Karpas-422 (cell line): Measurements from ENCODE around the gene GDPD5. TPM values are rescaled to one million over a fixed set of nuclear protein-coding genes. Genes with fewer than 3 reads are reported as not detected.
A peak's percentile ranks its signal among the peaks of the same experiment; 100 is the strongest.

ENCODE experiments used
- DNase-seq: peaks from one replicate; pipeline ENCODE4 v3.0.0-alpha.2; 2015
- H2AFZ ChIP-seq: fragments of 200-600 bp; sonication (generic); 2 replicates; pipeline ENCODE4 v1.6.1; 2014; ENCODE audit warnings: antibody characterized with exemption, low read length, mixed read lengths
- H3K27ac ChIP-seq: fragments of 200-600 bp; sonication (generic); 2 replicates; pipeline ENCODE4 v1.5.1; 2014; ENCODE audit warnings: mild to moderate bottlenecking, low read length, moderate library complexity
- H3K27me3 ChIP-seq: fragments of 200-600 bp; sonication (generic); 2 replicates; pipeline ENCODE4 v1.6.1; 2014; ENCODE audit warnings: low read length, mixed read lengths
- H3K36me3 ChIP-seq: fragments of 200-600 bp; sonication (generic); 2 replicates; pipeline ENCODE4 v1.6.1; 2014; ENCODE audit warnings: low read length, mixed read lengths; ENCODE audit not compliant: insufficient read depth
- H3K4me1 ChIP-seq: fragments of 200-600 bp; sonication (generic); 2 replicates; pipeline ENCODE4 v1.6.1; 2014; ENCODE audit warnings: mild to moderate bottlenecking, low read length, mixed read lengths
- H3K4me2 ChIP-seq: fragments of 200-600 bp; sonication (generic); 2 replicates; pipeline ENCODE4 v1.6.1; 2014; ENCODE audit warnings: low read length, low read depth, mild to moderate bottlenecking; ENCODE audit not compliant: poor library complexity, severe bottlenecking
- H3K4me3 ChIP-seq: fragments of 200-600 bp; sonication (generic); 2 replicates; pipeline ENCODE4 v1.5.1; 2014; ENCODE audit warnings: mild to moderate bottlenecking, antibody characterized with exemption, low read length, mixed read lengths
- H3K79me2 ChIP-seq: fragments of 200-600 bp; sonication (generic); 2 replicates; pipeline ENCODE4 v1.6.1; 2014; ENCODE audit warnings: mild to moderate bottlenecking, low read length, mixed read lengths
- H3K9ac ChIP-seq: fragments of 200-600 bp; sonication (generic); 2 replicates; pipeline ENCODE4 v1.6.0; 2014; ENCODE audit warnings: low read length
- H3K9me2 ChIP-seq: fragments of 200-600 bp; sonication (generic), shearing (Covaris generic); replicated peaks from 2 replicates; pipeline ENCODE4 v1.6.0; 2014; ENCODE audit warnings: mild to moderate bottlenecking, low read length, moderate library complexity; ENCODE audit not compliant: insufficient read depth
- H3K9me3 ChIP-seq: fragments of 300-700, 200-600 bp; sonication (generic); 2 replicates; pipeline ENCODE4 v1.6.1; 2014; ENCODE audit warnings: low read length, mixed read lengths
- H4K20me1 ChIP-seq: fragments of 200-600 bp; sonication (generic); 2 replicates; pipeline ENCODE4 v1.6.1; 2014; ENCODE audit warnings: mild to moderate bottlenecking, antibody characterized with exemption, low read length, low read depth; ENCODE audit not compliant: insufficient read depth
- small RNA-seq: library from RNA; depleted of rRNA; stranded (forward); fragments of <200 nt; gene quantifications from one replicate; pipeline ENCODE3, GENCODE V24; 2014
- total RNA-seq: library from RNA; depleted of rRNA; stranded (reverse); fragments of >200 nt; shearing (Covaris generic); gene quantifications from 2 replicates; pipeline ENCODE4 v1.2.3, GENCODE V29; 2014; ENCODE audit warnings: low replicate concordance; rRNA removed

The GDPD5 gene
- total RNA-seq, 1 experiment from 2014 or later: 137 TPM

- H3K4me3 ChIP-seq: no peak overlapping the region
- H2AFZ ChIP-seq: no peak overlapping the region
- H3K9me3 ChIP-seq: no peaks in the 10 kb centered on the region
- DNase-seq: no peak
- H3K4me1 ChIP-seq: peaks cover 2% of the 10 kb centered on the region; the same call in 1 of the 2 replicates
- no peaks in the 10 kb centered on the region for H4K20me1 ChIP-seq
- H3K27me3 ChIP-seq: no peaks in the 10 kb centered on the region
- no peaks in the 10 kb centered on the region for H3K9me2 ChIP-seq
- H3K27ac ChIP-seq: no peak overlapping the region
- H3K4me2 ChIP-seq: no peak overlapping the region
- no peaks in the 10 kb centered on the region for H3K36me3 ChIP-seq
- no peak overlapping the region for H3K9ac ChIP-seq
- no peaks in the 10 kb centered on the region for H3K79me2 ChIP-seq
Measured at GRCh38 chr11:75386942-75387630, 138.7 kb downstream of the GDPD5 start.

Small RNA genes within 50 kb of the gene (small RNA-seq; reads per million reads assigned to genes)
- gene SNORD15A: not detected
- 171 reads per million, percentile 99 among the genes with 10 or more reads in this experiment for gene SNORD15B

Other genes starting within 250 kb of the GDPD5 start
- not detected in 2 replicates for gene ARRB1, start 174.3 kb downstream of the GDPD5 start, total RNA-seq
- gene RPS3, start 126.4 kb downstream of the GDPD5 start, total RNA-seq: 2,332 and 2,975 TPM in 2 replicates
- 1.3 and 8.5 TPM in 2 replicates for gene KLHL35, start 92.7 kb downstream of the GDPD5 start, total RNA-seq
- gene SERPINH1, start 36.3 kb upstream of the GDPD5 start, total RNA-seq: 10.5 and 16.1 TPM in 2 replicates
- gene MAP6, start 143.1 kb upstream of the GDPD5 start, total RNA-seq: 3.0 and 4.9 TPM in 2 replicates
- not detected in 2 replicates for gene MOGAT2, start 191.9 kb upstream of the GDPD5 start, total RNA-seq
- 1.9 and 3.7 TPM in 2 replicates for gene DGAT2, start 242.8 kb upstream of the GDPD5 start, total RNA-seq